ENCODE results near the gene ASTL.

The ASTL gene

DNA sequence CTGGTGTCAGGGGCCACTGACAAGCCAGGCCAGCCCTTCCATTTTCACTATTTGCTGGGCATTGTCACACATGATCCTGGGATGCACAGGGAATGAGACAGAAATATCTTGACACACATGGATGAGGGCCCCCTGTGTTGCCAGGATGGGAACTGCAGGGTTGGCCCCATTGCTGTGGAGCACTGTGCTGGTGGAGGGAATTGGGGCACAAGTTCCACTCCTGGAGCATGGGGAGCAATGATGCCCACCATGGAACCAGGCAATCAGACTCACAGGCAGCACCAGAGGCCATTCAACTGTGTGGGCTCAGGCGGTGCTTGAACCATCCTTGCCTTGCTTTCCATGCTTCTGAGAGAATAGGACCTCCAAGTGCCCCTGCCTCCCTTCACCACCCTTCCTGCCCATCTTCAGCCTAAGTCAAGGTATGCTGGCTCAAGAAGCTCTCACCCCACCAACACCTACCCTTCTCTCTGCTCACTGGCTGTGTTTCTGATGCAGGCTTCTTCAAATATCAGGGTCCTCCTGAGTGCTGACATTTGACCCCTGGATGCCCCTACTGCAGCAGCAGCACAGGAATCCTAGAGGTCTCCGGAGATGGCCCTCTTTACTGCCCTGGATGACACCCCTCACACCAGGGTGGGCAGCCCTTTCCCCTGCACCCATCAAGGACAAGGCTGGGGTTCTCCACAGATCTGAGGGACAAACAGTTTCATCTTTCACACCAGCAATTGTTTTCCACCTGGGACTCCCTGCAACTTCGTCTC lies 33.0 kb downstream of the ASTL start:
- Histone ChIP-seq H3K27me3 (replicated peaks; ENCODE audit: insufficient read depth, low read length) (peaks cover 17% of the 10 kb centered on the region), H3F3A (ENCODE audit: insufficient read depth, low read length) (no peaks in the 10 kb centered on the region), H3K27ac (ENCODE audit: low read length) (no peak overlapping the region), H3K79me2 (ENCODE audit: low read length) (no peaks in the 10 kb centered on the region), H3K4me2 (ENCODE audit: low read depth, low read length) (no peak overlapping the region), H3K9ac (ENCODE audit: low read length) (no peak overlapping the region), H4K20me1 (ENCODE audit: insufficient read depth, low read length) (no peaks in the 10 kb centered on the region), H3K4me3 (ENCODE audit: low read length) (no peak overlapping the region), H3K36me3 (replicated peaks; ENCODE audit: insufficient read depth, low read length) (no peaks in the 10 kb centered on the region), H3K9me2 (replicated peaks; ENCODE audit: insufficient read depth, low read length) (no peaks in the 10 kb centered on the region), H3K4me1 (ENCODE audit: low read length) (no peaks in the 10 kb centered on the region), H3K9me3 (replicated peaks; ENCODE audit: insufficient read depth, low read length) (no peaks in the 10 kb centered on the region), H2AFZ (ENCODE audit: low read length) (no peak overlapping the region)
- TF ChIP-seq EZH2 (optimal IDR thresholded peaks at IDR 0.05; ENCODE audit: low read depth, low read length): no peak
- TF ChIP-seq EZH2phosphoT487 (IDR thresholded peaks at IDR 0.05; ENCODE audit: low read length): no peak
- TF ChIP-seq, protein P1, sequence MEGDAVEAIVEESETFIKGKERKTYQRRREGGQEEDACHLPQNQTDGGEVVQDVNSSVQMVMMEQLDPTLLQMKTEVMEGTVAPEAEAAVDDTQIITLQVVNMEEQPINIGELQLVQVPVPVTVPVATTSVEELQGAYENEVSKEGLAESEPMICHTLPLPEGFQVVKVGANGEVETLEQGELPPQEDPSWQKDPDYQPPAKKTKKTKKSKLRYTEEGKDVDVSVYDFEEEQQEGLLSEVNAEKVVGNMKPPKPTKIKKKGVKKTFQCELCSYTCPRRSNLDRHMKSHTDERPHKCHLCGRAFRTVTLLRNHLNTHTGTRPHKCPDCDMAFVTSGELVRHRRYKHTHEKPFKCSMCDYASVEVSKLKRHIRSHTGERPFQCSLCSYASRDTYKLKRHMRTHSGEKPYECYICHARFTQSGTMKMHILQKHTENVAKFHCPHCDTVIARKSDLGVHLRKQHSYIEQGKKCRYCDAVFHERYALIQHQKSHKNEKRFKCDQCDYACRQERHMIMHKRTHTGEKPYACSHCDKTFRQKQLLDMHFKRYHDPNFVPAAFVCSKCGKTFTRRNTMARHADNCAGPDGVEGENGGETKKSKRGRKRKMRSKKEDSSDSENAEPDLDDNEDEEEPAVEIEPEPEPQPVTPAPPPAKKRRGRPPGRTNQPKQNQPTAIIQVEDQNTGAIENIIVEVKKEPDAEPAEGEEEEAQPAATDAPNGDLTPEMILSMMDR (IDR thresholded peaks at IDR 0.05; ENCODE audit: low read length): no peak
- no peak for DNase-seq

DNA sequence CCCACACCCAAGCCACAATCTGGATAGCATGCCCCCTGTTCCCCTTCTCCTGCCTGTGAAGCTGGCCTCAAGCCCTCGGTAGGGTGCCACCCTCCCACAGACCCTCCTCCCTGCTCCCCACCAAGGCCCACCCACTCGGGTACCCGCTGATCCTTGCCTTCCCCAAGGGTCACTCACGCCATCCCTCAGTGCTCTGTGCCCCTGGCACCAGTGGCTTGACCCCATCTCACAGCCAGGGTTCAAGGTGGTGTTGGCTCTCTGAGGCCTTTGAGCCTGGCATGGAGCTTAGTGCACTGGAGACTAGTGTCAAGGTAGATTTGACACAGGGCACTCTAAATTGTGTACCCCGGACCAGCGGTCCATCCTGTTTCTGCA lies 33.8 kb downstream of the ASTL start:
- TF ChIP-seq, protein P1 (IDR thresholded peaks at IDR 0.05; ENCODE audit: low read length): no peak
- TF ChIP-seq EZH2phosphoT487 (IDR thresholded peaks at IDR 0.05; ENCODE audit: low read length) (no peak), EZH2 (optimal IDR thresholded peaks at IDR 0.05; ENCODE audit: low read depth, low read length) (no peak)
- Histone ChIP-seq H3K9me3 (replicated peaks; ENCODE audit: insufficient read depth, low read length) (no peaks in the 10 kb centered on the region), H2AFZ (ENCODE audit: low read length) (no peak overlapping the region), H3K4me1 (ENCODE audit: low read length) (no peaks in the 10 kb centered on the region), H4K20me1 (ENCODE audit: insufficient read depth, low read length) (no peaks in the 10 kb centered on the region), H3K27me3 (replicated peaks; ENCODE audit: insufficient read depth, low read length) (peaks cover 17% of the 10 kb centered on the region), H3K36me3 (replicated peaks; ENCODE audit: insufficient read depth, low read length) (no peaks in the 10 kb centered on the region), H3K27ac (ENCODE audit: low read length) (no peak overlapping the region), H3K4me3 (ENCODE audit: low read length) (no peak overlapping the region), H3K4me2 (ENCODE audit: low read depth, low read length) (no peak overlapping the region), H3K9me2 (replicated peaks; ENCODE audit: insufficient read depth, low read length) (no peaks in the 10 kb centered on the region), H3K9ac (ENCODE audit: low read length) (no peak overlapping the region), H3F3A (ENCODE audit: insufficient read depth, low read length) (no peaks in the 10 kb centered on the region), H3K79me2 (ENCODE audit: low read length) (no peaks in the 10 kb centered on the region)
- no peak for DNase-seq

DNA sequence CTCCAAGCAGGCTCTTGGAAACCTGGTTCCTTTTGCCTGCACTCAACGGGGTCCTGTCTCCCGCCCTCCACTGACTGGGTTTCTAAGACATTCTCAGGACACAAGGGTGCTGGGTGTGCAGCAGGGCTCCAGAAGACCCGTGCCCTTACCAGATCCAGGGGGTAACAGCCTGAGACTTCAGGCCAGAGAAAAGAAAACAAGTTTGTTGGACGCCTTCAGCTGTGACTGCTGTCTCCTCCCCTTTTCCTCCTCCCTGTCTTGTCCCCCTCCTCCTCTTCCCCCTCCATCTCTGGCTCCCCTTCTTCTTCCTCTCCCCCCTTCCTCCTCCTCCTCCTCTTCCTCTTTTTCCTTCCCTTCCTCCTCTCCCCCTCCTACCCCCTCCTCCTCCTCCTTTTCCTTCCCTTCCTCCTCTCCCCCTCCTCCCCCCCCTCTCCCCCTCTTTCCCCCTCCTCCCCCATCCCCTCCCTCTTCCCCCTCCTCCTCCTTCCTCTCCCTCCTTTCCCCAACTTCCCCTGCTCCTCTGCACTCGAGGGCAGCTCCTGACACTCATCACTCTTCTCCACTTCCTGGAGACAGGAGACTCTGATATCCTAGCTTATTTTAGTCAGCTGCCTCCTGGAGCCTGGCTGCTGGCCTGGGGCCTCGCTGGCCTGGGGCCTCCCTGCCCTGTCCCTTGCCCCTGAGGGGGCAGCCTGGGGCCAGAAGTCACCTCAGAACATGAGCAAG lies 34.4 kb downstream of the ASTL start:
- DNase-seq: no peak
- Histone ChIP-seq H3K4me1 (ENCODE audit: low read length) (no peaks in the 10 kb centered on the region), H3K4me2 (ENCODE audit: low read depth, low read length) (no peak overlapping the region), H3K9ac (ENCODE audit: low read length) (no peak overlapping the region), H3K27me3 (replicated peaks; ENCODE audit: insufficient read depth, low read length) (peaks cover 17% of the 10 kb centered on the region), H3K36me3 (replicated peaks; ENCODE audit: insufficient read depth, low read length) (no peaks in the 10 kb centered on the region), H3K27ac (ENCODE audit: low read length) (no peak overlapping the region), H3K4me3 (ENCODE audit: low read length) (no peak overlapping the region), H3K9me2 (replicated peaks; ENCODE audit: insufficient read depth, low read length) (no peaks in the 10 kb centered on the region), H3K79me2 (ENCODE audit: low read length) (no peaks in the 10 kb centered on the region), H3K9me3 (replicated peaks; ENCODE audit: insufficient read depth, low read length) (no peaks in the 10 kb centered on the region), H3F3A (ENCODE audit: insufficient read depth, low read length) (no peaks in the 10 kb centered on the region), H2AFZ (ENCODE audit: low read length) (no peak overlapping the region), H4K20me1 (ENCODE audit: insufficient read depth, low read length) (no peaks in the 10 kb centered on the region)
- TF ChIP-seq EZH2phosphoT487 (IDR thresholded peaks at IDR 0.05; ENCODE audit: low read length) (no peak), EZH2 (optimal IDR thresholded peaks at IDR 0.05; ENCODE audit: low read depth, low read length) (no peak)
- TF ChIP-seq, protein P1 (IDR thresholded peaks at IDR 0.05; ENCODE audit: low read length): no peak
